Activated CD4-positive, alpha-beta T cell treated with anti-CD3 and anti-CD28 coated beads for 48 hours (primary cell): Measurements from ENCODE around the gene STOM.
"Not testable (repeated sequence)": the region's sequence is repeated elsewhere in the genome, so short reads cannot be mapped to it uniquely, and the experiment has no call there.

Source experiments
- DNase-seq: peaks from one replicate; pipeline ENCODE4 v3.0.0-alpha.2; 2020

STOM gene

GRCh38 chr9:121298689-121299466, 71.2 kb downstream of the STOM start:
- no peak for DNase-seq

DNA sequence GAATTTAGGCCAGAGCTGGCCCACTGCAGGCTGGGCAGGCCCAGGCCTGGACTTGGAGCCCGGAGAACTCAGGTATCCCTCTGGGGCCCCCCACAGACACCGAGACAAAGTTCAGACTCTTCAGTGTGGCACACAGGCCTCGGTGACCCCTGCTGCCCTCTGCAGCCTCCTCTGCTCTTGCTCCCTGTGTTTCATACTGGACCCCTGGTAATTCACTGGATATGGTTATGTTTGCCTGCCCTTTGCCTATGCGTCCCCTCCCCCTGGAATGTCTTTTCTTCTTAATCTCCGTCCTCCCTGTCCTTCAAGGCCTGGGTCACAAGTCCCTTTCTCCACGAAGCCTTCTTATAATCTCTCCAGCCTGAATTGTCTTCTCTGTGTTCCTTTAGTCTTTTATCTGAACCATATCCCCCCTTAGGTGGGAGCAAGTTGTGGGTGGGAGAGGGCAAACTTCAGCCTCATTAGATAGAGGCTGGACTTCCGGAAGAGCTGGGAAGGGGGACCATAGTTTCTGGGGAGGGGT, 72.0 kb downstream of the STOM start:
- no peak for DNase-seq

DNA sequence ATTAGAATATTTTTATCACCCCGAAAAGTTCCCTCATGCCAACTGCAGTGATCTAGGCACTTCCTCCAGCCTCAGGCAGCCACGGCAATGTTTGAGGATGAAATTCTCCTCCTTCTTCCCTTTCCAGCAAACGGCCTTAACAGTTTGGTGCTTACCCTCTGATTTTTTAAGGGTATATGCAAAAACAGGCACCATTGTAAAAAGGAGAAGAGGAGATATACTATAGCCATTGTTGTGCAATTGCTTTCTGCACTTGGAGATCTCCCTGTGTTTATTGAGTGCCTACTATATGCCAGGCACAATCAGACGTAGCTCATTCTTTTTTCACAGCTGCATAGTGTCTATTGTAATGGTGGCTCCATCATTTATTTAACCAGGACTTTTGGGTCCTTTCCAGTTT, 72.7 kb downstream of the STOM start:
- DNase-seq, result no peak

GRCh38 chr9:121296213-121297127, 73.6 kb downstream of the STOM start:
- DNase-seq, result no peak

DNA sequence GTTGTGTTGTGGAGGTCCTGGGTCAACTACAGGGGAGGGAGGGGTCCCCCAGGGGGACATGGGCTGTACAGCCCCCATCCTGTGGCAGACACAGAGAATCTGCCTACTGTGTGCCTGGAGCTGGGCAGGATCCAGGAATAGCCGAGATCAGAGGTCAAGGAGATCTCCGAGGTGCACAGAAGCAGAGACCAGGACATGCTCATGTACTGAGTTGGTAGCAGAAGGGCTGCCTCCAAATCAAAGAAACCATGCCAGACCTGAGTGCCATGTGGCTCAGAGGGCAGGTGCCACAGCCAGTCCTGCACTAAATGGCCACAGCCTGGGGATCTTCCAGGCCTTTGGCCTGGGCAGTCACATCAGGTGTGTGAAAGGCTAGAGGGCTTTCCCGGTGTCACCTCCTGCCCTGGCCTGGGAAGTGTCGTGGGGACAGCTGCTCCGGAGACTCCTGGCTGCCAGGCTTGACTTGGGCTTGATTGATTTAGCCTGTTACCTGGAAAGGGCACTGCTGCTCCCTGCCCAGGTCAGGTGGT, 74.3 kb downstream of the STOM start:
- DNase-seq, result no peak

DNA sequence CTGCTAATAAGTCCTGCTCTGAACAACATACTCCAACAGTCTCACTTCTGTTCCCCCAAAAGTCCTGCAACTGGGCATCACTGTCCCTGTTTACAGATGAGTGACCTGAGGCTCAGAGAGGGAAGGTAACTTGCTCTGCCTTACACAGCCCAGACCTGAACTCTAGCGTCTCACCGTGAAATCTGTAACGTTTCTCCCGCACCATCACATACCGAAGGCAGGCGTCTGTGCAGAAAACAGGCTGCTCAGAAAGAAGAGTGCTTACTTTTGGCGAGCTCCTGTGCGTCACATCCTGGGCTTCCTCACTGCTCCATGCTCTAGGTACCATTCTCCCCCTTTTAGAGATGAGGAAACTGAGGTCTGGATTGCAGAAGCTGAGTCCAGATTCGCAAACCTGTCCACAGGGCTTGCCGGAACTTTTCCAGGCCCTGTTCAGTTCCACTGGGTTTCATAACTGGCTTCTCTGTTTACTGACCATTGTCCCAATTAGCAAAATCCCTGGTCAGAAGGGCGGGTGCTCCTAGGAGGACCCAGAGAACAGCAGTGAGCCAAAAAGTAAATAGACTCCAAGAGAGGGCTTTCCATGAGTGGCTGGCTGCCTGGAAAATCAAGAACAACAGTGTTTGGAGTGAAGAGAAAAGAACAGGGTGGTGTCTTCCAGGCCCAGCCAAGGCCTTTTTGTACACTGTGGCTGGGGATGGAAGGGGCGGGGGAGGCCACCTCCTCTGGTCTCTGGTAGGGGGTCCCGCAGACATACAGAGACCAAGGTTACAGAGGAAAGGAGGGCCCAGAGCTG, 75.0 kb downstream of the STOM start:
- no peak for DNase-seq

- no peak for DNase-seq
These were observed 75.8 kb downstream of the STOM start for GRCh38 chr9:121294151-121294743.

- DNase-seq, result no peak
These were observed 77.2 kb downstream of the STOM start for GRCh38 chr9:121292801-121293241.

GRCh38 chr9:121292051-121292450, 78.0 kb downstream of the STOM start:
- DNase-seq, result no peak

GRCh38 chr9:121291536-121291935, 78.5 kb downstream of the STOM start:
- DNase-seq, result not testable (repeated sequence)

DNA sequence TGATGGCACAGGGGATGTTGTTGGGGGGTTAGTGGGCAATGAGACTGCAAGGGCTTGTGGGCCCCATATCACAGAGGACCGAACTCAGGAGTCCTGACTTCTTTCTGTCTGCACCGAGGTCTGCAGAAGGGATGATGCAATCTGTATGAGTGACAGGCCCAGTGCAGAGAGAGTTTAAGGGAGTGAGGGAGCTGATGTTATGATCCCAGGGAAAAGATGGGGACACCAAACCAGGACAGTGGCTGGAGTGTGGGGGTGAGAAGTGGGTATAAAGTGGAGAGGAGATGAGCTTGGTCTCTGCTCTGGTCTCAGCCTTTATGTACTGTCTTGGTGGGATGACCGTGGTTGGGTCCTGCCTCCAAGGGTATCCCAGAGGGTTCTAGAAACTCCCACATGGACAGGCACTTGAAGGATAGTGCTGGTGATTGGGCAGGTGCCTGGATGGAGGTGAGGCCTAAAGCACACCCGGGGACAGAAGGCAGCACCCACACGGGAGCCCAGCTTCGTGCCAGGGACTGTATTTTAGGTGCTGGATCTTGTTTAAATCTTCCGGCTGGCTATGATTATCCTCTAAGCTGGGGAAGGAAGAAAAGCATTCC, 80.2 kb downstream of the STOM start:
- no peak for DNase-seq

GRCh38 chr9:121289026-121289771, 80.9 kb downstream of the STOM start:
- no peak for DNase-seq
